Measurements from ENCODE around the gene ANGPTL8.

The ANGPTL8 gene

DNA sequence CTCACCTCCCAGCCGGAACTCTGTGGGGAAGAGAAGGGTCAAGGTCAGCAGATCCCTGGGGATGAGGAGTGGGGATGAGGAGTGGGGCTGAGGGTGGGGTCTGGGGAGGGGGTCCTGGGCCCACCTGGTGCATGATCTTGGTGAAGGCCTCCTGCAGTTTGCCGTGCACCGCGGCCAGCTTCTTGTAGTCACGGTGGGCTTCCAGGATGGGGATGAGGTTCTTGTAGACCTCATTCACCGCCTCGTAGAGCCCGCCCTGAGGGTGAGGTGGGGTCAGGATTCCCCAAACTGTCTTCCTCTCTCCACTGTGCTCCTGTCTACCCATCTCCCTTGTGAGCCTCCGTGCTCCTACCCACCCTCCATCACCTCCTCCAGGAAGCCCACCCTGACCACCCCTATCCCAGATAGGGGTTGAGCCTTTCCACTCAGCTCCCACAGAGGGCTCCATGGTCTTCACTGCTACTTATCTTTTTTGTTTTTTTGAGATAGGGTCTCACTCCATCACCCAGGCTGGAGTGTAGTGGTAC is 35.3 kb upstream of the ANGPTL8 start:
- no peak for DNase-seq

- DNase-seq: no peak
These were observed 34.5 kb upstream of the ANGPTL8 start for GRCh38 chr19:11204943-11205349.

- no peak for DNase-seq
These were observed 33.4 kb upstream of the ANGPTL8 start for GRCh38 chr19:11205939-11206570.

DNA sequence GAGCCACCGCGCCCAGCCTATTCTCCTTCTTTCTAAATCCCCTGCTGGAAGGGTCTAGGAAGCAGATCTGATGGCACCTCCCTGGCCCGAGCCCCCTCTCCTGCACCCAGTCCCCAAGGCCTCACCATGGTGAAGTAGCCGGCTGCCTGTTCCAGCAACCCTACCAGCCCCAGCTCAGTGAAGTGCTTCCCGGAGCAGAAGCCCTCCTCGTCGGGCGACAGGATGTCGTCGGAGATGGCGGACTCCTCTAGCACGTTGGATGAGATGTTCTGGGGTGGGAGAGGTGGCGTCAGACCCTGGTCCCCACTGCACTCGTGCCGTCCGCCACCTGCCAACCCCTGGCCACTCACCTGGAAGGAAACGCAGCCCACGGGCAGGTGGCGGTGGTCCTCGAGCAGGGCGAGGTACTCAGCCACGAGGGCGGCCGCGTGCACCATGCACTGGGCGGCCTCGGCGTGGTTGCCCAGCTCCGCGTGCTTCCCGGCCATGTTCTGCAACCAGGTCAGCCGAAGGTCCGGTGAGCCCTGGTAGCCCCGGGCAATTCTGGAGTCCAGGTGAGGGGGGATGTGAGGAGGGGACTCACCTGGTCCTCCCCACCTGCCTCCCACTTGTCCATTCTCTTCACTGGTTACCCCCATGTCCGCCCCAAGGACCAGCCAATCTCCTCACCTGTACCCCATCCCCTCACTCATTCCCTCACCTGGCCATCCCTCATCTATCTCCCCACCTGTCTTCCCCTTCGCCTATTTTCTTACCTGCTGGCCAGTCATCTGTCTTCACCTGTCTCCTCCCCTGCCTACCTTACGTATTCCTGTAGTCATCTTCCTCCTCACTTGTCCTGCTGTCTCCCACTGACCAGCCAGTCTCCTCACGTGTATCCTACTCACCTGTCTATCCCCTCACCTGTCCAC is 30.6 kb upstream of the ANGPTL8 start:
- DNase-seq: no peak

GRCh38 chr19:11209839-11210655 is 29.4 kb upstream of the ANGPTL8 start:
- no peak for DNase-seq

DNA sequence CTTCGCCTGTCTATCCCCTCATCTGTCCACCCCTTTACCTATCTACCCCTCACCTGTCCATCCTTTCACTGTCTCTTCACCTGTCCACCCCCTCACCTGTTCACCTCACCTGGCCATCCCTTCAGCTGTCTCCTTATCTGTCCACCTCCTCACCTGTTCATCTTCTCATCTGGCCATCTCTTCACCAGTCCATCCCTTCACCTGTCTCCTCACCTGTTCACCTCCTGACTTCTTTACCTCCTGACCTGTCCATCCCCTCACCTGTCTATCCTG is 28.8 kb upstream of the ANGPTL8 start:
- DNase-seq: no peak

DNA sequence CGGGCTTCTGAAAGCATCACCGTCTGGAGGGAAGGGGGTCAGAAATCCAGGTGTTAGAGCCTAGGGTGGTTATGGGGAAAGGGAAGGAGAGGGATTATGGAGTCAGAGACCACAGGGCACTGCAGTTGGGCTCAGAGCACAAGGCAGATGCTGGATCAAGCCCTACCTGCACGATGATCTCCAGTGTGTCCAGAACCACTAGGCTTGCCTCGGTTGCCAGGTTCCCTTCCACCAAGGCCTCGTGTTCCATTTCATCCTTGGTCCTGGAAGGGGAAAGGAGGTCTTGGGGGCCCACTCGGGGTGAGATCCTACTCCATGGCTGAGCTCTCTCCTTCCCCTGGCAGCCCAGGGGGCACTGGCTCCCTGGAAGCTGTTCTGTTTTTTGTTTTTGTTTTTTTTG is 25.0 kb upstream of the ANGPTL8 start:
- no peak for DNase-seq

GRCh38 chr19:11221082-11221598 is 18.3 kb upstream of the ANGPTL8 start:
- no peak for DNase-seq

GRCh38 chr19:11223200-11223599 is 16.2 kb upstream of the ANGPTL8 start:
- DNase-seq: no peak

GRCh38 chr19:11224429-11224828 is 15.0 kb upstream of the ANGPTL8 start:
- DNase-seq: no peak

DNA sequence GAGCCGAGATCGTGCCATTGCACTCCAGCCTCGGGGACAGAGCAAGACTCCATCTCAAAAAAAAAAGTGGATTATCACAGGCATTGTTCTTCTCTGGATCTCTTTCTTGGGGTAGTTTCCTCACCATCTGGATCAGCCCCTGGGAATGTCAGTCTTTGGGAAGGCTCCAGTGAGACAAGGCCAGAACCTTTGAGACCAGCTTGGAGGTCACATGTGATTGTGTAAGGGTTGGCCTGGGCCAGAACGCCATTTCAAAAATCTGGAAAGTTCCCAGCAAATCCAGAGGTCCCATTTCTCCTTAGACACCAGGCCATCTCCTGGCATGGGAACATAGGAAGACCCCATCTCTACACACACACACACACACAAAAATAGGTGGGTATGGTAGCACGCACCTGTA is 14.2 kb upstream of the ANGPTL8 start:
- no peak for DNase-seq

DNA sequence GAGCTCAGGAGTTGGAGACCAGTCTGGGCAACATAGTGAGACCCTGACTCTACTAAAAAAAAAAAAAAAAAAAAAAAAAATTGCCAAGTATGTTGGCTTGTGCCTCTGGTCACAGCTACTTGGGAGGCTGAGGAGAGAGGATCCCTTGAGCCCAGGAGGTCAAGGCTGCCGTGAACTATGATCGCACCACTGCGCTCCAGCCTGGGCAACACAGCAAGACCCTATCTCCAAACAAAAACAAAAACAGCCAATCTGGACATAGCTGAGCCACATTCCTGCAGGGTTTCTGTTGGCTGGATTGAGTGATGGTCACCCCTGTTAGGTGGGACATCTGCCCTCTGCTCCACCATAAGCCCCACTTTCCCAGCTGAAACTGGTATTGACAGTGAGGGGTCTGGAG is 13.6 kb upstream of the ANGPTL8 start:
- no peak for DNase-seq

DNA sequence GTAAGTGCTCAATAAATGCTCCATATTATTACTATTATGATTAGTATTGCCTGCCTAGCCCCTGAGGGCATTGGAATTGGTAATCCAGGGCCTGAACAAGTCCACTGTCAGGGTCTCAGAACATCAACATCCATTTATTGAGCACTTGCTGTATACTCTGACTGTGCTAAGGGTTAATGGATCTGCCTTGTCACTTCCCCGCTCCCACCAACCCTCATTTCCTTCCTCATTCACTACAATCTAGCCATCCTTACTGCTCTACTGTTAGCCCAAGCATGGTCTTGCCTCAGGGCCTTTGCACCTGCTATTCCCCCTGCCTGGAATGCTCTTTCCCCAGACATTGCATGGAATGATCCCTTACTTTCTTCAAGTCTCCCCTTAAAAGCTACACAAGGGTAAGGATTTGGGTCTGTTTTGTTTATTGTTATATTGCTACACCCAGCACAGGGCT is 12.7 kb upstream of the ANGPTL8 start:
- DNase-seq: no peak

DNA sequence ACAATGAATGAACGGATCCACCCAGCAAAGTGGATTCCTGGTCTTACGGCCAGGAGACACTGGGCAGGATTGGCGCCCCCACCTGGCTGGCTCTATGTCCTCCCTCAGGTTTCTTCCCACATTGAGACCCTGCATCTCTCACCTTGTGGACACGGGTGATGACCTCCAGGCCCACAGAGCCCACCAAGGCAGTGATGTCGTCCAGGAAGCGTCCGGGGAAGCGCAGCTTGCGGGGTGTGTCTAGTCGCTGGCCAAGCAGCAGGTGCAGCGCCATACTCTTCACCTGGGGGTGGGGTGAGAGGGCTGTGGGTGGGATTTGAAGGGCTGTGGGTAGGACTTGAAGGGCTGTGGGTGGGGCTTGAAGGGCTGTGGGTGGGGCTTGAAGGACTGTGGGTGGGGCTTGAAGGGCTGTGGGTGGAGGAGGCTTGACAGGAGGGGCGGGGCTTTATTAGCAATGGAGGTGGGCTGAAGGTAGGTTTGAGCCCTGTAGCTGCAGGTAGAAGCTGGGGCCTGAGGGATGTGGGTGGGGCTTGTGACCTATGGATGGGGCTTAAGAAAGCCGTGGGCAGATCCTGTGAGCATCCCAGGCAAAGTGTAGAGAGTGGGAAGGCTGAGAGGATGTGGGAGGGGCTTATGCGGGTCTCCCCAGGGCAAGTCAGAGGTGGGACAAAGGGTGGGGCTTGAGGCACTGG is 12.1 kb upstream of the ANGPTL8 start:
- DNase-seq: no peak

DNA sequence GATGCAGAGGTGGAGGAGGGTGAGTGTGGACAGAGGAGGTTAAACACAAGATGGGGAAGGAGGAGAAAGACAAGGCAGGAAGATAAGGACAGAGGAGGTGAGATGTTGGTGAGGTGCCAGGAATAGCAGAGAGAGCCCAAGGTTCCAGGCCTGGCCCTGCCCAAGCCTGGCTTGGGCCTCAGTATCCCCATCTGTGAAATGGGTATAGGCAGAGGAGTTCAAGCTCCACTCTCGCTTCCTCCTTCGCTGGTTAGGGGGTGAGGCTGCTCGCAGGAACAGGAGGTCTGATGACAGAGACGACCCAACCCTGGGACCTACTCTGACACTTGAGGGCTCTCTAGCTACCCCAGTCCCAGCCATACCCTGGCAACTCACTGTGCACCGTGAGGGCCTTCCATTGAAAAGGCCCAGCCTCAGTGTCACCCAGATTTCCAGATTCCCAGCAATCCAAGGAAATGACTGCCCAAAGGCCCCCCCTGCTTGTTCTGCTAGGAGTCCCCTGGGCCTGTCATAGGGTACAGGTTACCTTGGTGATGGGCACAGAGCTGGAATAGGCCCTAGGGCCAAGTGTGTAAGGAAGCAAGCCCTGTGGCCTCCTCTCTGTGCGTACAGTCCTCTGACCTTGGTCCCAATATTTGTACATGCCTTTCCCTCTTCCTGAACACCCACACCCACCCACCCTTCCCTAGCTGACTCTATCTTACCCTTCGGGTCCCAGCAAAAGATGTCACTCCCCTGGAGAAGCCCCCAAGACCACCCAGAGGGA is 8.6 kb upstream of the ANGPTL8 start:
- no peak for DNase-seq

- no peak for DNase-seq
These were observed 6.9 kb upstream of the ANGPTL8 start for GRCh38 chr19:11232555-11232954.

- DNase-seq: no peak
These were observed 6.3 kb upstream of the ANGPTL8 start for GRCh38 chr19:11233073-11233472.

DNA sequence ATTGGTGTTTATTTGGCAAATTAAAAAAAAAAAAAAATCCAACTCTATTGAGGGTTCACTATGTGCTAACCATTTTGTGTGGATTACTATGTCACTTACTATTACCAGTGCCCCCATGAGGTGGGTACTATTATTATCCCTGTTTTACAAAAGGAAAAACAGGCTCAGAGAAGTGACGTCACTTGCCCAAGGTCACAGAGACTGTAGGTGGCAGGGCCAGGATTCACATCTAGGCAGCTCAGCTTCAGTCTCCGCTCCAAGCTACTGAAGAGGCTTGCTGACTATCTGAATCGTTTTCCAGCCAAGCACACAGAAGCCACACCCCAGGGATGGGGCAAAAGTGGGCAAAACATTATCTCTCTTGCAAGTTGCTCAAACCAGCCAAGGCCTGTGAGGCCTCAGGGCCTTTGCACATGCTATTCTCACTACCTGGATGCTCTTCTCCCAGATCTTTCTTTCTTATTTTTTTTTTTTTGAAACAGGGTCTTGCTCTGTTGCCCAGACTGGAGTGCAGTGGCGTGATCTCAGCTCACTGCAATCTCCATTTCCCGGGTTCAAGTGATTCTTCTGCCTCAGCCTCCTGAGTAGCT is 4.8 kb upstream of the ANGPTL8 start:
- DNase-seq: no peak

DNA sequence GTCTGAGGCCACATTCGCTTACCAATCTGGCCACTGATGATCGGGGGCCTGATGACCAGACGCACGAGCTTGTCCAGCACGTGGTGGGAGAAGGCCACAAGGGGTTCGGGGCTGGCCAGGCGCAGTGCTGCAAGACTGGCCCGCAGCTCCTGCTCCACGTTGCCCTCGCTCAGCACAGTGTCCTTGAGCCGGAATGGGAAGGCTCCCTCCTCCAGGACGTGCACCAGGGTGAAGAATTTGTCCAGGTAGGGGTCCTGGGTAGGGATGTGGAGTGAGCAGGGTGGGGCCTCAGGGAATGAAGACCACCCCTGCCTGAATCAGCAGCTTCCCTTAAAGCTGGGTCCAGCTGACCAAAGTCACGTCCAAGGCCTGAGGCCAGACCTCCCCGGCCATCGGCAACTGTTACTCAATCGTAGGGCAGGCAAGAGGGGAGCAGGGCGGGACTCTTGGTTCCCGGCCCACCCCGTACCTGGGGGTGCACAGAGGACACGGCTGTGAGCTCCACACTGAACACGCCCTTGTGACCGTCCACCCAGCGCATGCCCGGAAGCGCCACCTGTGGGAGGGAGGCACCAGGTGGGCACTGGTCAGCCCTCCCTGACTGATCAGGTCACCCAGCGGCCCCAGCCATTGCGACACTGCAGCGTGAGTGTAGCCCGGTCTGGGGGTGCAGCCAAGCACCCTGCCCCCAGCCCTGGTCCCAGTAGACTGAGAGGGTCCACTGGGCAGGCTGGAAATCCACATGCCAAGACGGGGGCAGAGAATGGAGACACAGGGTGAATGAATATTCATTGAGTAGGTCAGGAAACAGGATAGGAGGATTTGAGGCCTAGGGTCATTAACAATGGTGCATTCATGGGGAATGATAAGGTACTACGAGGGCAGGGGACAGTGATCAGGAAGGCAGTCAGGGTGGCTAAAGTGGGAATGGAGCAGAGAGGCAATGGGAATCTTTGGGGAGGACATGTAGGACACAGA is 2.8 kb upstream of the ANGPTL8 start:
- DNase-seq: no peak

- no peak for DNase-seq
These were observed 2.1 kb upstream of the ANGPTL8 start for GRCh38 chr19:11237321-11237720.
